ENCODE data around the gene HYCC1. TPM values are rescaled to one million over a fixed set of nuclear protein-coding genes. Genes with fewer than 3 reads are reported as not detected.

HYCC1 gene
- polyA plus RNA-seq, 1 donor: 39.0 TPM

Other genes starting within 250 kb of the HYCC1 start
- 536 TPM for gene TOMM7, start 191.3 kb downstream of the HYCC1 start, polyA plus RNA-seq
- gene KLHL7, start 91.7 kb upstream of the HYCC1 start, polyA plus RNA-seq: 28.6 TPM
- 57.9 TPM for gene NUP42, start 167.9 kb upstream of the HYCC1 start, polyA plus RNA-seq
- gene GPNMB, start 232.6 kb upstream of the HYCC1 start, polyA plus RNA-seq: 6.0 TPM

All from large intestine (tissue), 1 donor.